Activated gamma-delta T cell treated with anti-CD3 and anti-CD28 coated beads, Interleukin-2, amount 50 U/mL, for 16 hours (primary cell): ENCODE measurements around the gene GPC6.

Experiments
- DNase-seq: peaks from one replicate; pipeline ENCODE4 v3.0.0-alpha.2; 2020; ENCODE audit warnings: low read depth

GPC6 gene

GRCh38 chr13:94351292-94351990, 1124.8 kb downstream of the GPC6 start:
- DNase-seq, result no peak

GRCh38 chr13:94352057-94352456, 1125.5 kb downstream of the GPC6 start:
- no peak for DNase-seq

- DNase-seq, result no peak
Observed at GRCh38 chr13:94353167-94353710, 1126.6 kb downstream of the GPC6 start.

- no peak for DNase-seq
Observed at GRCh38 chr13:94359875-94360274, 1133.3 kb downstream of the GPC6 start.

GRCh38 chr13:94362411-94362909, 1135.9 kb downstream of the GPC6 start:
- DNase-seq, result peak; percentile 40

GRCh38 chr13:94366677-94367076, 1140.1 kb downstream of the GPC6 start:
- no peak for DNase-seq

- no peak for DNase-seq
Observed at GRCh38 chr13:94369972-94370436, 1143.4 kb downstream of the GPC6 start.

GRCh38 chr13:94371855-94372254, 1145.2 kb downstream of the GPC6 start:
- no peak for DNase-seq

GRCh38 chr13:94382517-94382916, 1155.9 kb downstream of the GPC6 start:
- no peak for DNase-seq

- no peak for DNase-seq
Observed at GRCh38 chr13:94382960-94383359, 1156.4 kb downstream of the GPC6 start.

GRCh38 chr13:94384231-94384905, 1157.8 kb downstream of the GPC6 start:
- DNase-seq, result no peak

- no peak for DNase-seq
Observed at GRCh38 chr13:94387047-94387446, 1160.4 kb downstream of the GPC6 start.

- no peak for DNase-seq
Observed at GRCh38 chr13:94389604-94390351, 1163.2 kb downstream of the GPC6 start.

GRCh38 chr13:94390881-94391280, 1164.3 kb downstream of the GPC6 start:
- no peak for DNase-seq

- no peak for DNase-seq
Observed at GRCh38 chr13:94394723-94395122, 1168.1 kb downstream of the GPC6 start.

- no peak for DNase-seq
Observed at GRCh38 chr13:94395860-94396259, 1169.3 kb downstream of the GPC6 start.

GRCh38 chr13:94399812-94400211, 1173.2 kb downstream of the GPC6 start:
- no peak for DNase-seq

GRCh38 chr13:94400874-94401273, 1174.3 kb downstream of the GPC6 start:
- no peak for DNase-seq

GRCh38 chr13:94408314-94409036, 1181.9 kb downstream of the GPC6 start:
- no peak for DNase-seq

- no peak for DNase-seq
Observed at GRCh38 chr13:94411747-94412146, 1185.1 kb downstream of the GPC6 start.

- no peak for DNase-seq
Observed at GRCh38 chr13:94412870-94413597, 1186.4 kb downstream of the GPC6 start.
